Measurements from ENCODE around the gene TEP1.

DNA sequence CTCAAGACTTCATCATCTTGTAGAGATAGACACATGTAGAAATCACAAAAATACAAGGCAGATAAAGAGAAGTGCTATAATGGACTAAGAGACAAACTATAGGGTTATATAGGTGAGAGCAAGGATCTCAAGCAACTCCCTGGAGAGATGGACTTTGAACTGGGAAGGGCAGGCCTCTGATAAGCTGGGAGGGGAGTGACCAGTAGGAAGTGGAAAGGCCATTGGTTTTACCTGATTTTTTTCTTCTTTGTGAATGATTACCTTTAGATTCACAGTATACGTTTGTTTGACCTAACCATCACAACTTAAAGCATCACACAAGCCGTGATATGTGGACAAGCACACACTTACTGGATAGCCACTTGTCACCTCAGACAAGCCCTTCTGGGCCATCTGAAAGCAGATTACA, 5.2 kb upstream of the TEP1 start:
- TF ChIP-seq, protein P1, sequence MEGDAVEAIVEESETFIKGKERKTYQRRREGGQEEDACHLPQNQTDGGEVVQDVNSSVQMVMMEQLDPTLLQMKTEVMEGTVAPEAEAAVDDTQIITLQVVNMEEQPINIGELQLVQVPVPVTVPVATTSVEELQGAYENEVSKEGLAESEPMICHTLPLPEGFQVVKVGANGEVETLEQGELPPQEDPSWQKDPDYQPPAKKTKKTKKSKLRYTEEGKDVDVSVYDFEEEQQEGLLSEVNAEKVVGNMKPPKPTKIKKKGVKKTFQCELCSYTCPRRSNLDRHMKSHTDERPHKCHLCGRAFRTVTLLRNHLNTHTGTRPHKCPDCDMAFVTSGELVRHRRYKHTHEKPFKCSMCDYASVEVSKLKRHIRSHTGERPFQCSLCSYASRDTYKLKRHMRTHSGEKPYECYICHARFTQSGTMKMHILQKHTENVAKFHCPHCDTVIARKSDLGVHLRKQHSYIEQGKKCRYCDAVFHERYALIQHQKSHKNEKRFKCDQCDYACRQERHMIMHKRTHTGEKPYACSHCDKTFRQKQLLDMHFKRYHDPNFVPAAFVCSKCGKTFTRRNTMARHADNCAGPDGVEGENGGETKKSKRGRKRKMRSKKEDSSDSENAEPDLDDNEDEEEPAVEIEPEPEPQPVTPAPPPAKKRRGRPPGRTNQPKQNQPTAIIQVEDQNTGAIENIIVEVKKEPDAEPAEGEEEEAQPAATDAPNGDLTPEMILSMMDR (IDR thresholded peaks at IDR 0.05), result no peak
- no peak for TF ChIP-seq POLR2A (IDR thresholded peaks at IDR 0.05)

All from lower leg skin (tissue), 3 donors.